Fibroblast of upper back skin (primary cell): ENCODE results near the gene RLN1.
"Not testable (repeated sequence)": the region's sequence is repeated elsewhere in the genome, so short reads cannot be mapped to it uniquely, and the experiment has no call there.

Experiments used
- DNase-seq: peaks from one replicate; pipeline ENCODE4 v3.0.0-alpha.2; 2013

Gene RLN1

DNA sequence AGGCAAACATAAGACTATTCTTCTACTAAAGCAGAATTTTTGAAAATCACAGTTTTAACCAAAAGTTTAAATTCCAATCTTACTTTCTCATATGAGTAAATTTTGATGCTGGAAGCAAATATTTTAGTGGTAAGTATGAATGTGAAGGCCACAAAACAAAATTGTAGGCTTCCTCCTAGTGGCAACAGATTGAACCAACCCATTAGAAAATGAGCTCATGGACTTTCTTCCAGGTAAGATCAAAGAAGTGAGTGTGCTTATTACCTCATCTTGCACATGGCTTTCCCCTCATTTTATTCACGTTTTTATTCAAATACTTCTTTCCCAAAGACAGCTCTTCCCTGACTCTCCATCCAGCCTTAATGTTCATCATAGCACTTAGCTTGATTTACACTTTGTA lies 18.6 kb downstream of the RLN1 start:
- peak; percentile 2 for DNase-seq

DNA sequence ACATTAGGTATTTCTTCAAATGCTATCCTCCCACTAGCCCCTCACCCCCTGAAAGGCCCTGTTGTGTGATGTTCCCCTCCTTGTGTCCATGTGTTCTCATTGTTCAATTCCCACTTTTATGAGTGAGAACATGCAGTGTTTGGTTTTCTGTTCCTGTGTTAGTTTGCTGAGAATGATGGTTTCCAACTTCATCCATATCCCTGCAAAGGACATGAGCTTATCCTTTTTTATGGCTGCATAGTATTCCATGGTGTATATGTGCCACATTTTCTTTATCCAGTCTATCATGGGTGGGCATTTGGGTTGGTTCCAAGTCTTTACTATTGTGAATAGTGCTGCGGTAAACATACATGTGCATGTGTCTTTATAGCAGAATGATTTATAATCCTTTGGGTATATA lies 23.3 kb downstream of the RLN1 start:
- not testable (repeated sequence) for DNase-seq

DNA sequence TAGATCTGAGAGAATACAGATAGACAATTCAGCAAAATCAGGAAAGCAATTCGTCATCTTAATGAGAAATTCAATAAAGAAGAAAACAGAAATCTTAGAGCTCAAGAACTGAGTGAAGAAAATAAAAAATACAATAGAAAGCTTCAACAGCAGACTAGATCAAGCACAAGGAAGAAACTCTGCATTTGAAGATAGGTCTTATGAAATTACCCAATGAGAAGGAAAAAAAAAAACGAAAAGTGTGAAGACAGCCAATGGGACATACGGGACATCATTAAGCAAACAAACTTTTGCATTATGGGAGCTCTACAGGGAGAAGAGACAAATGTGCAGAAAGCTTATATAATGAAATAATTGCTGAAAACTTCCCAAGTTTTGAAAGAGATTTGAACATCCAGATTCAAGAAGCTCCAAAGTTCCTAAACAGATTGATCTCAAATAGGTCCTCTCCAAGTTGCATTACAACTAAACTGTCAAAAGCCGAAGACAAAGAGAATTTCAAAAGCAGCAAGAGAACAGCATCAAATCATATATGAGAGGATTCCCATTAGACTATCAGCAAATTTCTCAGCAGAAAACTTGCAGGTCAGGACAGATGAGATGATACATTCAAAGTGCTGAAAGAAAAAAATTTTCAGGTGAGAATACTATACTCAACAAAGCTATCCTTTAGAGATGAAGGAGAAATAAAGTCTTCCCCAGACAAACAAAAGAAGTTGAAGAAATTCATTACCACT lies 24.3 kb downstream of the RLN1 start:
- no peak for DNase-seq

DNA sequence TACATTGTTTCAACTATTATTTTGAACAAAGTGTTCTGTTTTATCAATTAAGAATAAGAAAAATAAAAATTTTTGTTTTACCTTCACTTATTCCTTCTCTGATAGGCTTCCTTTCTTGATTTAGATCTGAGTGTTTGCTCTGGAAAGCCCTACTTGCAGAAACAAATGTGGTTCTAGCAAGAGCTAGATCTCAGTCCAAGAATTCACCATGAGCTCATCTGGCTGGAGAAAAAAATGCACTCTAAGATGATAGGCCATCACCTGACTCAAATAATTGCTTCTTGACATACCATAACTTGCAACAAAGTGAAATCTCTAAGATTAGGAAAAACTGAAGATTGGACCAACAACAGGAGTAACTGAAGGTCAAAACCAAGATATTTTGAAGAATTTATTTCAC lies 28.8 kb downstream of the RLN1 start:
- no peak for DNase-seq

DNA sequence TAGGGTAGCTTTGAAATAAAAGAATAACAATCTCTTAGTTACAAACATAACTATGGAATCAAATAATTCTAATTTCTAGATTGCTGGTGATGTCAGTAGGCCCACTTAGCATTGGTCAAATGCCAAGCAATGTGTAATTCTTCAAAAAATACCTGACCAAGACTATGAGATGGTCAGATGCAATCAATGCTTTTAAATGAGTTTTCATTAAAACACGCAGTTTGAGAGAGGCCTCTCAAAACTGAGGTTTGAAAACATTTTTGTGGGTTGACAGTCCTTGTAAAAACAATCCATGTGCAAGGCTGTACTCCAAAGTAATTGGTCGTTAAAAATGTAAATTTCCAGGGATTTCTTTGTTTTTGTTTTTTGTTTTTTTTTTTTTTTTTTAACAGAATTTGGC lies 33.9 kb downstream of the RLN1 start:
- no peak for DNase-seq

DNA sequence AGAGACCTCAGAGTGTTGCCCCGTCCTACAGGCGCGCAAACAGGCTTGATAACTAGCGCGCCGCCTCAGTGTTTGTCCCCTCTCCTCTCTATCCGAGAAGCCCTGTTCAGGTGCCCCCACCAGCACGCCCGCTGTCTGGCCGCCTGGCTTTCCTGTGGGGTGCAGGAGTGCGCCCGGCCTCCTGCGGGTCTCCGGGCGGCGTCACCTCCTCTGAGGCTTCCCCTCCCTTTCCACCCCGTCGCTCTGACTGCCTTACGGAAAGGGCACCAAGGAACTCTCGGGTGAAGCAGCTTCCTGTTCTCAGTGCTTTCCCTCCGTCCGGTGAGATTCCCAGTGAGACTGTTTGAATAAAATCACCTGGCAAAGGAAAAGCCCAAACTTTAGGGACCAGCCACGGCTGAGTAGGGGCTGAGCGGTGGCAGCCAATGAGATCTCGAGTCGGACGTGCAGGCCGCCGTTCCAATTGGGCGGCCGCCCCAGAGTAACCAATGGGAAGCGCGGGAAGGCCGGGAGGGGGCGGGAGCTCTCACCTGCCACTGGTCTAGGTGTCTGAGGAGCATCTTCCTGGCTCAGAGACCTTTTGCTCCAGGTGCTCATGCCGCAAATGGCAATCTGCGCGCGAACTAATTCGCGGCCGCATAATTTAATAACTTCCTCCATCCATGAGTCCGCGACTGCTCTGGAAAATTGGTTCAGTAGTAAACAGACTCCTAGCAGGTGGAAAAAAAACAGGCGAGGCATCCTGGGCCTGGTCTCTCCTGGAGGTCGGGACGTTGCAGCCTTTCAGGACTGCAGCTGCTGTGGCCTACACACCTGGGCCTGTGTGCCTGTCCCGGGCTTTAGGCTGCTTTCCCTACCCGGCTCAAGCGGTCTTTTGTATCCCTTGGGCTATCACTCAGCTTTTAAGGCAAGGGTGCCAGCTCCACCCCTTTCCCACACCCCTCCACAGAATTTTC lies 35.6 kb downstream of the RLN1 start, which contains the start of gene RLN2:
Gene RLN2 (minus strand): TSS at position 877 of the 956 bp plus-strand sequence. CDS start 136 bp downstream, at position 741.
- DNase-seq, result not testable (repeated sequence)

DNA sequence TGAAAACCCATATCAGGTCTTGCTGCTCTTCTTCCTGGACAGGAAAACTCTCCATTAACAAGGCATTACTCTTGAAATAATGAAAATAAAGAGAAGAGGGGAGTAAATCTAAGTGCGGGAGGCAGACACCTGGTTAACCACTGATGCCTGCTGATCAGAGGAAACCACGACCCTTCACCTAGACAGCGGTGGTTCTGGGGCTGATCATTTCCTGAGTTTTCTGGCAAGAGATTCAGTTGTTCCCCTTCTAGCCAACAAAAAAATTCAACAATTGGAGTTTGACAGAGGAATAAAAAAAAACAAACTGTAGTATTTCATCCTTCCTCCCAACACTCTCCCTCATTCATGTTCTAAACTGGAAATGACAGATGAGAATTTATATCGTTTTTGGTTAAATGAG lies 38.1 kb downstream of the RLN1 start:
- no peak for DNase-seq

DNA sequence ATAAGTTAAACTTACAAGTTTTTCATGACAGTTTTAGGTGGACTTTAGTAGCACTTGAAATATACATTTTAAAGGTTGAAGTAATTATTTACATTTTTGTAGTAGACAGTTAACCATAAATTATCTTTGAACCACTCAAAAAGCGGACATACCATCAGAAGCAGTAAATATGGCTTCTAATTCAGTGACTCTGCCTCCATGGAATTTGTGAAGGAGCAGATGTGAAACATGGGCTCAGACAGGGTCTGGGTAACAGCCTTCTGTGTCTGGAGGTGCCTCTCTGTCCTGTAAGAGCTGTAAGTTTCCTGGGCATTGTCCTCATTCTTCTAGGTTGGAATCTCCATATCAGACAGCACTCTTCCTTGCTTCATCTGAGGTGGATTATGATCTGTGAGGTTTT lies 47.5 kb downstream of the RLN1 start:
- DNase-seq, result peak; percentile 43

DNA sequence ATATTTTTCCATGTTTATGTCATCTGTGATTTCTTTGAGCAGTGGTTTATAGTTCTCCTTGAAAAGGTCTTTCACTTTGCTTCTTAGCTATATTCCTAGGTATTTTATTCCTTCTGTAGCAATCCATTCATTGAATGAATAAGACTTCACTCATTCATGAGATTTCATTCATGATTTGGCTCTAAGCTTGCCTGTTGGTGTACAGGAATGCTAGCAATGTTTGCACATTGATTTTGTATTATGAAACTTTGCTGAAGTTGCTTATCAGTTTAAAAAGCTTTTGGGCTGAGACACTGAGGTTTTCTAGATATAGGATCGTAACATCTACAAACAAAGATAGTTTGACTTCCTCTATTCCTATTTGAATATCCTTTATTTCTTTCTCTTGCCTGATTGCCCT lies 51.1 kb downstream of the RLN1 start:
- DNase-seq, result no peak

DNA sequence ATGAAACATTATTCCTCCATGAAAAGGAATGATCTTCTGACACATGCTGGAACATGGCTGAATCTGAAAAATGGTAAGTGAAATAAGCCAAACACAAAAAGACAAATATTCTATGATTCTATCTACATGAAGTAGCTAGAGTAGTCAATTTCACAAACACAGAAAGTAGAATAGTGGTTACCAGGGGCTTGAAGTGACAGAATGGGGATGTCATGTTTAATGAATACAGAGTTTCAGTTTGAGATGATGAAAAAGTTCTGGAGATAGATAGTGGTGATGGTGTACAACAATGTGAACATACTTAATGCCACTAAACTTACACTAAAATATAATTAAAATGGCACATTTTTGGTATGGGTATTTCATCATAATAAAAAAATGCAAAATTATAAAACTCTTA lies 53.4 kb downstream of the RLN1 start:
- no peak for DNase-seq
